Osteocyte (in vitro differentiated cells): ENCODE data around the gene KRT16. TPM values are rescaled to one million over a fixed set of nuclear protein-coding genes. Genes with fewer than 3 reads are reported as not detected.

Experiments
- DNase-seq: peaks from one replicate; pipeline ENCODE4 v3.0.0; 2021; ENCODE audit warnings: mixed read lengths; ENCODE audit not compliant: unreplicated experiment; ENCODE audit errors: extremely low spot score
- H3K27ac Mint-ChIP-seq: one replicate; pipeline ENCODE4 v1.8.0; 2021; ENCODE audit warnings: mild to moderate bottlenecking, mixed read lengths; ENCODE audit not compliant: unreplicated experiment
- H3K27me3 Mint-ChIP-seq: one replicate; pipeline ENCODE4 v1.8.0; 2021; ENCODE audit warnings: mixed read lengths; ENCODE audit not compliant: unreplicated experiment
- H3K36me3 Mint-ChIP-seq: one replicate; pipeline ENCODE4 v1.8.0; 2021; ENCODE audit warnings: mixed read lengths; ENCODE audit not compliant: unreplicated experiment
- H3K4me1 Mint-ChIP-seq: one replicate; pipeline ENCODE4 v1.8.0; 2021; ENCODE audit warnings: mixed read lengths; ENCODE audit not compliant: unreplicated experiment
- H3K4me3 Mint-ChIP-seq: one replicate; pipeline ENCODE4 v1.8.0; 2021; ENCODE audit warnings: mild to moderate bottlenecking, moderate library complexity, mixed read lengths; ENCODE audit not compliant: unreplicated experiment
- H3K9me3 Mint-ChIP-seq: one replicate; pipeline ENCODE4 v1.8.0; 2021; ENCODE audit warnings: mixed read lengths; ENCODE audit not compliant: unreplicated experiment
- total RNA-seq: library from RNA; stranded (reverse); gene quantifications from 2 replicates; pipeline ENCODE4 v1.2.1, GENCODE V29; 2021
- TF ChIP-seq, protein P1 (sequence below): fragments of 200-600 bp; sonication (generic); IDR thresholded peaks from 2 replicates; pipeline ENCODE4 v1.5.0; 2021; ENCODE audit warnings: antibody characterized with exemption, mild to moderate bottlenecking, moderate library complexity

KRT16 gene
- total RNA-seq, 1 donor from 2014 or later = 1.4 TPM

DNA sequence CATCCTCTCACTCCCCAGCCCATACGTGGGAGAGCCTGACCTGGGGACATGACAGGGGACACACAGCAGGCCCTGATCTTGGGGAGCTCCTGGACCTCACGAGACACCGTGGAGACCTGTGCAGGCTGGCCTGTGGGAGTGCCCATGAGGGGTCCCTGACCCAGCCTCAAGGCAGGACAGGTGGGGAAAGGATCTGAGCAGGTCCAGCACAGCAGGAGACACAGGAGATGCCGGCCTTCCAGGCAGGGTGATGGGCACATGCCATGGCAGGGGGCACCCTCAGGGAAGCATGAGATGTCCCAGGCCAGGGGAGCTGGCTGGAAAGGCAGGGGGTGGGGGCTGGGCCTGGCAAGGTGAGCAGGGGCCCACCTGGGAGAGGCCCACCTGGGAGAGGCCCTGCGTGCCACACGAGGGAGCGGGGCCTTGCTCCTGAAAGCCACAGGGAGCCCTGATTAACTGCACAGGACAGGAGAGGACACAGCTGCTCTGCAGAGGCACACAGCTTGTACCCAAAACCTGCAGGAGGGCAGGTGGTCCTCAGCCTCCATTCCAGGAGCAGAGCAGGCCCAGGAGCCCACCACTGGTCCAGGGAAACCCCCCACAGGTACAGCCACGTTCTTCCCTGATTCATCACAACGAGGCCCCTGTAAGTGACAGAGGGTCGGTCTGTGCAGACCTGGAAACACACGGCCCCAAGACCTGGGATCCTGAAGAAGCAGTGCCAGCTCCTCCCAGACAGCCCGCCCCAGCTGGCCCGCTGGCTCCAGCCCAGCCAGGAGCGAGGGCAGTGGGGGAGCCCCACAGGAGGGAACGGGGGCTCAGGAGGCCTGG, 38.4 kb upstream of the KRT16 start:
- DNase-seq = no peak
- Mint-ChIP-seq H3K4me3 (no peak overlapping the region), H3K36me3 (no peaks in the 10 kb centered on the region), H3K27me3 (no peaks in the 10 kb centered on the region), H3K27ac (no peak overlapping the region), H3K4me1 (peaks cover 13% of the 10 kb centered on the region), H3K9me3 (no peaks in the 10 kb centered on the region)
- TF ChIP-seq, protein P1, sequence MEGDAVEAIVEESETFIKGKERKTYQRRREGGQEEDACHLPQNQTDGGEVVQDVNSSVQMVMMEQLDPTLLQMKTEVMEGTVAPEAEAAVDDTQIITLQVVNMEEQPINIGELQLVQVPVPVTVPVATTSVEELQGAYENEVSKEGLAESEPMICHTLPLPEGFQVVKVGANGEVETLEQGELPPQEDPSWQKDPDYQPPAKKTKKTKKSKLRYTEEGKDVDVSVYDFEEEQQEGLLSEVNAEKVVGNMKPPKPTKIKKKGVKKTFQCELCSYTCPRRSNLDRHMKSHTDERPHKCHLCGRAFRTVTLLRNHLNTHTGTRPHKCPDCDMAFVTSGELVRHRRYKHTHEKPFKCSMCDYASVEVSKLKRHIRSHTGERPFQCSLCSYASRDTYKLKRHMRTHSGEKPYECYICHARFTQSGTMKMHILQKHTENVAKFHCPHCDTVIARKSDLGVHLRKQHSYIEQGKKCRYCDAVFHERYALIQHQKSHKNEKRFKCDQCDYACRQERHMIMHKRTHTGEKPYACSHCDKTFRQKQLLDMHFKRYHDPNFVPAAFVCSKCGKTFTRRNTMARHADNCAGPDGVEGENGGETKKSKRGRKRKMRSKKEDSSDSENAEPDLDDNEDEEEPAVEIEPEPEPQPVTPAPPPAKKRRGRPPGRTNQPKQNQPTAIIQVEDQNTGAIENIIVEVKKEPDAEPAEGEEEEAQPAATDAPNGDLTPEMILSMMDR = no peak

DNA sequence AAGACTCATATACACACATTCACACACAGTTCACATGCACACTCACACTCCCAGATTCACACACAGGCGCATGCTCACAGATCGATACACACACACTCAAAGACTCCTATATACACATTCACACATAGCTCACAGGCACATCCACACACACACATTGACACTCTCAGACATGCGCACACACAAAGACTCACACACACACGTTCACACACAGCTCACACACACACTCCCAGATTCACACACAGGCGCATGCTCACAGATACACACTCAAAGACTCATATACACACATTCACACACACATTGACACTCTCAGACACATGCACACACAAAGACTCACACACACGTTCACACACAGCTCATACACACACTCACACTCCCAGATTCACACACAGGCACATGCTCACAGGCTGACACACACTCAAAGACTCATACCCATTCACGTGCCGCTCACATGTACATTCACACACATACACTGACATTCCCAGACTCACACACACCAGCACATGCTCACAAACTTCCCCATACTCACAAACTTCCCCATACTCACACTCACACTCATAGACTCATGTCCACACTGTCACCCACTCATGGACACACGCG, 37.5 kb upstream of the KRT16 start:
- TF ChIP-seq, protein P1 = no peak
- Mint-ChIP-seq H3K27ac (no peak overlapping the region), H3K9me3 (no peaks in the 10 kb centered on the region), H3K27me3 (no peaks in the 10 kb centered on the region), H3K4me3 (no peak overlapping the region), H3K4me1 (peaks cover 21% of the 10 kb centered on the region), H3K36me3 (no peaks in the 10 kb centered on the region)
- no peak for DNase-seq

DNA sequence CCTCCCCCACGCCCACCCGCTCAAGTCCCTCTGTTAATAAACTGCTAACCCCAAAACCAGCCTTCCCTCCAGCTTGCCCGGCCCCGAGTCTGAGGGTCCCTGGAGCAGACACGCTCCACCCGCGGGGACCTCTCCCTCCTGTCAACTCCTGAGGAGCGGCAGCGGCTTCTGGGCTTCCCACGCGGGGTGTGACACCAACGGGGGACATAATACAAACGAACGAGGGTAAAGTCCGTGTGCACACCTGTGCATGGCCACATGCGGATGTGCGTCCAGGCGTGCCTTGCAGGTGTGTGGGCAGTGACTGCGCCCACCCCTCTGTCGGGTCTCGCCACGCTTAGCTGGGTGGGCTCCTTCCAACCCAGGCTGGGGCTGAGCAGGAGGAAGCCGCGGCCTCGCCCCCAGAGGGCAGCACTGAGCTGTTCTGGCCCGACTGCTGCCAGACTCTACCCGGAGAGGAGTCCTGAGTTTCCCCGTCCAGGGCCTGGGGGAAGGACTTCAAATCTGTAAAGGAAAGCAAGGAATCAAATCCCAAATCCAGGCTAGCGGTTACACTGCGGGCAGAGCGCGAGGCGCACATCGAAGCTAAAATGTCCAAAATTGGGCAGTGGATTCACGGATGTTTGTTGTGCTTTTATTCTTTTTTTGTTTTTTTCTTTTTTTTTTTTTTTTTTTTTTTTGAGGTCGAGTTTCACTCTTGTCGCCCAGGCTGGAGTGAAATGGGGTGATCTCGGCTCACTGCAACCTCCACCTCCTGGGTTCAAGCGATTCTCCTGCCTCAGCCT, 36.0 kb upstream of the KRT16 start:
- TF ChIP-seq, protein P1 = peak; percentile 94
- H3K9me3 Mint-ChIP-seq = no peaks in the 10 kb centered on the region
- H3K27me3 Mint-ChIP-seq = no peaks in the 10 kb centered on the region
- peaks cover 21% of the 10 kb centered on the region for H3K4me1 Mint-ChIP-seq
- DNase-seq = peak; percentile 96
- H3K27ac Mint-ChIP-seq = peak overlapping the region; percentile 82
- H3K36me3 Mint-ChIP-seq = no peaks in the 10 kb centered on the region
- peak overlapping the region; percentile 60 for H3K4me3 Mint-ChIP-seq

DNA sequence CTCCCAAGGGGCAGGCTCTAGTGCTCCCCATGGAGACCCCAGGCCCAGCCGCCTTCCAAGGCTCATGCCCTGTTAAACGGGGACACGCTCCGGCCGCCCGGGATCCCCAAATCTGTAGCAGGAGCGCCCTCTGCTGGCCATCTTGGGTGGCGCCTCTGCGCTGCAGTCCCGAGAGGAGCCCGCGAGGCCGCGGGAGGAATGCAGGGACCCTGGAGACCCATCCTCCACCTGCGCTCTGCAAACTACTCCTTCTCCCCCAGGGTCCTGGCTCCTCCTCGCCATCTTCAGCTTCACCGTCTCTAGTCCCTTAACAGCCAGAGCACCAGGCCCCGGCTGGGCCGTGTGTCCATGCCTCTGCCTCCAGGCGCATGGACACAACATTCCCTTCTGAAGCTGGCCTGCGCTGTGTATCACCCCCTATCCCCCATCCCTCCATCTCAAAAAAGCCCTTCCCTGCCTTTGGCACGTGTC, 35.4 kb upstream of the KRT16 start:
- no peaks in the 10 kb centered on the region for H3K36me3 Mint-ChIP-seq
- peak; percentile 95 for DNase-seq
- TF ChIP-seq, protein P1 = peak; percentile 97
- peak overlapping the region; percentile 56 for H3K27ac Mint-ChIP-seq
- peaks cover 21% of the 10 kb centered on the region for H3K4me1 Mint-ChIP-seq
- H3K27me3 Mint-ChIP-seq = no peaks in the 10 kb centered on the region
- H3K9me3 Mint-ChIP-seq = no peaks in the 10 kb centered on the region
- peak overlapping the region; percentile 60 for H3K4me3 Mint-ChIP-seq
